IPS DF 19.7 (cell line): ENCODE results near the gene BCCIP.

ENCODE experiments used
- DNase-seq: peaks from one replicate; pipeline ENCODE4 v3.0.0-alpha.2; 2013; ENCODE audit warnings: low read depth, low spot score

The BCCIP gene

DNA sequence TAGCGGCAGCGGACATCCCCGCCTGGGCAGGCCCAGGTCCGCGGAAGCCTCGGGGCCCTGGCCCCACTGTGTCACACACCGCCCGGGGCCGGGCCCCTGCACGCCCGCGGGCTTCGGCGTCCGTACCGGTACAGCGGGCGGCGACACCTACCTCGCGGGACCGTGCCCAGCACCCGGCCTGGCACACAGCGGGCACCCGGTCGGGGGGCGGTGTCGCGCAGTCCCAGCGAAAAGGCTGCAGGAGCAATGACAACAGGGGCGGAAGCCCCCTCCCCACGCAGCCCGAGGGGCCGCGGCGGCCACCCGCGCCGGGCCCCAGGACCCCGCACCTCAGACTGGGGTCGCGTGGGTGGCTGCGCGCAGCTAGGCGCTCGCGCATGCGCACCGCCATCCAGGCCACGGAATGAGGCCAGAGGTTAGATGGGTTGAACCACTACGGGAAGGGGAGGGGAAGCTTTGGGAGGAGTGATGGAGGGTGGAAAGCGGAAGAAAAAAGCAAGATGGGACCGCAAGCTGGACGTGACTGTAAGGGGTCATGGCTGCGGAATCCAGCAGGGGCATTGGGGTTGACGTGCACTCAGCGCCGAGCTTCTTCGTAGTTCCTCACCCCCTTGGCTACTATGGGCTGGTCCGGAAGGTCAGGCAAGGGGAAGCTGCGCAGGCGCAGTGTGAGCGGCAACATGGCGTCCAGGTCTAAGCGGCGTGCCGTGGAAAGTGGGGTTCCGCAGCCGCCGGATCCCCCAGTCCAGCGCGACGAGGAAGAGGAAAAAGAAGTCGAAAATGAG, at the start of gene BCCIP, which contains the start of gene UROS:
BCCIP (plus strand) TSS at position 669 of the 785 bp plus-strand sequence; CDS start at position 681, 12 bp downstream.
UROS (minus strand) TSS at position 381 of the 785 bp plus-strand sequence. CDS start 6,759 bp downstream, outside the sequence.
- peak; percentile 54 for DNase-seq

DNA sequence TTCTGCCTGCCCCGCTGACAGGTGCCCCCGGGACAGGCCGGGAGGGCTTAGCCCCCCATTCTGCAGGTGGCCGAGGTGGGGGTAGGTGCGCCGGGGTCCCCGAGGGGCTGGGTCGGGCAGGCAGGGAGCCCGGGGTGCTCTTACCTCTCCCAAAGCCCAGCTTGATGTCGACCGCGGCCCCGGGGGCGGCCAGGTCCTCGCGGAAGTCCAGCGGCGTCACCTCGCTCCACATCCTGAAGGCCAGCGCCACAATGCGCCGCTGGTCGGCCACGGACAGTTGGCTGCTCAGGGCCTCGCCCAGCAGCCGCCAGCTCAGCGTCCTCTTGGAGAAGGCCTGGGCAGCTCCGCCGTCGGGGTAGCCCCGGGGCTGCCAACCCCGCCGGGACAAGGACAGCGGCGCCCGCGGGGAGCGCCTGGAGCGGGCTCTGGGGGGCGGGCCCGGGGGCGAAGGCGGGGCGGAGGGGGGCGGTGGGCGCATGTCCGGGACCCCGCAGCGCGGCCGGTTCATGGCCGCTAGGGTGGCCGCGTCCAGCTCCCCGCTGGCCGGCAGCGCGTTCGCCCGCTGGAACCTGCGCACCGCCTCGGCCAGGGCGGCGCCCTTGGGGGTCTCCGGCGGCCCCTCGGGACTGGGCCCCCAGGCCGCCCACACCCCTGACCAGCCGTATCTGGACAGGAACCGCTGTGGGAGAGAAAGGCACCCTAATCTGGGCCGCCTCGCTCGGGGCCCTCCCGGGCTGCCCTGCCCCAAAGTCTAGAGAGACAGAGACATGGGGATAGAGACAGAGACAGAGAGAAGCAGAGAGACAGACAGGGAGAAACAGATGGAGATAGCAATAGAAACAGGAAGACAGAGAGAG, 49.4 kb upstream of the BCCIP start:
- no peak for DNase-seq

DNA sequence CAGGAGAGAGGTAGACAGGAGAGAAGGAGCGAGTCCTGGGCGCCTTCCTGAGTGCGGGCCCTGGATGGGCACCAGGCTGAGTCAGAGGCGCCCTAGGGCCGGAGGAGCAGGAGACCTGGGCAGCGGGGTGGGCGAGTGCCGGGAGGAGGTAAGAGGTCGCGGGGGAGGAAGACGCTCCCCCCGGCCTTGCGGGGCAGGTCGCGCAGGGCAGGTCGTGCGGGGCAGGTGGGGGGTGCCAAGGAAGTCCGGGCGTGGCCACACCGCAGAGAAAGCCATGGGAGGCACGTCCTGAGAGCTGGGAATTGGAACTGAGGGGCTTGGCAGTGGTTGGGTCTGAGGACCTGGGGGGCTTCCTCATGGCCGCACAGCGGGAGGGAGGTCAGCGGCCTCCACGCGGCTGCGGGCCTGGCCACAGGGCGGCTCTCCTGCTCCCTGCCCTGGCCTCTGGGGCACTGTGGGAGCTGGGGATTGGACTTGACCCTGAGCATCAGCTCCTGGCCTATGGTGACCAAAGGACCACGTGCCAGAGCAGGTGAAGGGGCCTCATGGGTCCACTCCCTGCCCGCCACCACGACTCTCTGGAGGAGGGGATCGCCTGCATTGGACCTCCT, 48.7 kb upstream of the BCCIP start:
- DNase-seq: no peak

DNA sequence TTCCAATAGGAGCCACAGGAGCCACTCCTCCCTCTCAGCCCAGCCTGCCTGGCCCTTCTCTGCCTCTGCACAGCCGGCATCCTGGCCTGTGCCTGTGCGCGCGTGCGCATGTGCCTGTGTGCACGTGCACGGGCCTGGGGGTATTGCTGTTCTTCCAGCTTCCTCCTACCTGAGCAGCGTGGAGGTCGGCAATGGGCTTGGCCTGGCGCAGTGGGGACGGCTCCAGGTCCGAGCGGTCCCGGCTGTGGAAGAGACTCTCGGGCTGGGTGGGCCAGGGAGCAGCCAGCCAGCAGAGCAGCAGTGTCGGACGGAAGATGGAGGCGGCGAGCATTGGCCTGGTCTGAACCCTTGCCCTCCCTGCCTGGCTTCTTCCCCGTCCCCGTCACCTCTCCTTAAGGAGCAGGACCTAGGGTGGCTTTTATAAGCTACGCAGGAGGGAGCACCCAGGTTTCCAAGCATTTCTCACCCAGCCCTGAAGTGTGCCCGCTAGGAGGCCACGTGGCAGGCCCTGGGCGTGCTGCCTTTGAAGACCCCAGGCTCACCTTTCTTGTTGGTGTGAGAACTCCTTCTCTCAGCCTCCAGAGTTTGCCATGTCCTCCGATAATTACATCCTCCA, 47.7 kb upstream of the BCCIP start, which contains the start of gene MMP21:
MMP21 (minus strand) TSS at position 331 of the 616 bp plus-strand sequence; CDS start at position 331, 0 bp downstream.
- DNase-seq: no peak

DNA sequence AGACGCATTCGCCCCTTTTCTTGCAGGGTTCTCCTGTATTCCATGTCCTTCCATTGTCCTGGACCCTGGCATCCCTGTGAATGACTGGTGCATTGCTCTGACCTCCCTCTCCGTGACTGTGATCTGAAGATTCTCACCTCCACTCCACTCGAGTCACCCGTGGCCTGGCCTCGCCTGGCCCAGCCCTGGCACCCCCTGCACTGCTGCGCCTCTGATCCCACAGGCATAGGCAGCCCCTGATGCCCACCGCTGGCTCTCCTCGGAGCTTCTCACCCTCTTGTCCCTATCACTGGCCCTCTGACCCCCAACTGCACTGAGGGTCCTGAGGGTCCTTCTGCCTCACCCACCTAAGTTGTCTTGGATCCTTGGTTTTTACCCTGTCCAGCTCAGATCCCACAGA, 45.5 kb upstream of the BCCIP start:
- DNase-seq: no peak

DNA sequence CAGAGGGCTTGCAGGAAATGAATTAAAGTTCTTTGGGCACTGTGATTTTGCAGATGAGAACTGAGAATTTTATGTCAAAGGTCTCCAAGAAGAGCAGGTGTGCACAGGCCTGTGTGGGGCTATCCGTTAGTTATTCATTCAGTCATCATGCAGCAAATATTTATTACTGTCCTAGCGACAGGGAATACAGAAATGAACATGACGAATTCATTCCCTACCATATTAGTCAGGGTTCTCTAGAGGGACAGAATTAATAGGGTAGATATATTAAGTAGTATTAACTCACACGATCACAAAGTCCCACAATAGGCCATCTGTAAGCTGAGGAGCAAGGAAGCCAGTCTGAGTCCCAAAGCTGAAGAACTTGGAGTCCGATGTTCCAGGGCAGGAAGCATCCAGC, 44.8 kb upstream of the BCCIP start:
- DNase-seq: no peak

DNA sequence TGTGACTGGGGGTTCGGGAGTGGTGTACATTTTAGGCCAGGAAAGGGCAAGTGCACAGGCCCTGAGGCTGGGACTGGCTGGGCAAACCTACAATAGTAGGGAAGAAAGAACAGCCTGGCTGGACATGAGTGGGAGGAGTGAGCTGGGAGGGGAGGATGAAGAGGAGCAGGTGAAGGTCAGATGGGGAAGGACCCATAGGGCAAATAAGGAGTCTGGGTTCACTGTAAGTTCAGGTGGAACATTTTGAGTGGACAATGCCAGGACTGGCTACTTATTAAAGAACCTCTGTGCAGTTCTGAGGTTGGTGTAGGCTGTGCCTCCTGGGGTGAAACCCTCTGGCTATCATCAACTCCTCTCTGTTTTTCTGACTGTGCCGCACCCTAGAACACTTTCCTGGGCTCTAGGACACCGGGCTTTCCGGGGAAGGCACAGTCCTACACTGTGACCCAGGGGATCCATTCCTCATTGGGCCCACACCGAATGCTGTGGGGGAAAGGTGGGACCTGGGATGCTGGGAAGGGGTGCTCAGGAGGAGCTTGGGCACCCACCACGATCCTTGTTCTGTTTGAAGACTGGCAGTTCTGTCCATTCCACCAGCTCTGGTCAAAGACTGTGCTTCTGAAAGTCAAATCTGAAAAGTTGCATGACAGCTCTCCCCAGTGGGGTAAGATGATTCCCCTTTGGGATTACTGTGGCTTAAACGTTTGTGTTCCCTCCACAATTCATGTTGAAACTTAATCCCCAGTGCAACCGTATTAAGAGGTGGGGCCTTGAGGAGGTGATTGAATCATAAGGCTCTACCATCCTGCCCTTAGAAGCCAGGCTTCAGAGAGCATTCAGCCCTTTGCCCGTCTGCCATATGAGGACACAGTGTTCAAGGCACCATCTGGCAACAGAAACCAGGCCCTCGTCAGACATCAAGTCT, 43.7 kb upstream of the BCCIP start:
- DNase-seq: no peak

DNA sequence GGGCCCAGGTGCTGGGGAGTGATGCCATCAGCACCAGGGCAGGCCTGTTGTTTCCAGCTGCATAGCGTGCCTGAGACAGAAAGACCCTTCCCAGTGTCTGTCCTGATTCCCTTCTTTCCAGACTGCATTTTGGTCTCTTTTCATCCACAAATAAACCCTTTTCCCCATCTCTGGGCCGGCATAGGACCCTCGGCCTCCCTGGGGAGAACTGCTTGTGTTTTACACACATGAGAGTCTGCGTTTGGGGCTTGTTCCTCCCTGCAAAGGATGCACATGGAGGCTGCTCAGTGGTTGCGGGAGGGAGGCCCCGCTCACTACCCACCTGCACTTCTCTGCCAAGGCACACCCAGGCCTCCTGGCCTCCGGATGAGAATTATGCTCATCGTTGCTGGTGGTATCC, 42.0 kb upstream of the BCCIP start:
- DNase-seq: no peak

DNA sequence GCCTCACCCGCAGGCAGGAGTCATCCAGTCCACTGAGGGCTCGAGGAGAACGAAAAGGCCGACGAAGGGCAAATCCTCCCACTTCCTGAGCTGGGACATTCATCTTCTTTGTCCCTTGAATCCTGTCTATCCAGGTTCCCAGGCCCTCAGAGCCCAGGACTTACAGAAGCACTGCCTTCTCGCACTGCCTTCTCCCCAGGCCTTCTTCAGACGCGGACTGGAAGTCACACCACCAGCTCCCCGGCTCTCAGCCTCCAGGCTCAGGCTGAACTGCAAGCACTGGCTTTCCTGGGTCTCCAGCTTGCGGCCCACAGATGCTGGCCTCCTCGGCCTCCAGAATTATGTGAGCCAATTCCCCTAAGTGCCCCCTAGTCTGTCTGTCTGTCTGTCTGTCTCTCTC, 41.3 kb upstream of the BCCIP start:
- DNase-seq: no peak

DNA sequence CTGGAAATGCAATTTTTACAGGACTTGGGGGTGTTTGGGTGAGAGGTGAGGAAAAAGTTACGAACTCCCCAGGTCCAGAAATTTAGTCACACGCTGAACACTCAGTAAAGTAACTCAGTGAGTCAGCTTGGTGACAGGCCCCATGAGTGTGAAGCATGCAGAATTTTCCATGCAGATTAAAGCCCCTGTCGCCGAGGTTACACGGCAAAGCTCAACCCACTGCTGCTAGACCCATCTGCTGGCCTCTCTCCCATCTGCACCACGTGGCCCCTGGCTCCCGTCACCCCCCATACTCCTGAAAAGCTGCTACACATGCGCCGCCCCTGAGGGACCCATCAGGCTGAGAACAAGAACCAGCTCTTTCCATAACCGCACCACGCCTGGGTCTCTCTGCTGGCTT, 40.7 kb upstream of the BCCIP start:
- DNase-seq: no peak

DNA sequence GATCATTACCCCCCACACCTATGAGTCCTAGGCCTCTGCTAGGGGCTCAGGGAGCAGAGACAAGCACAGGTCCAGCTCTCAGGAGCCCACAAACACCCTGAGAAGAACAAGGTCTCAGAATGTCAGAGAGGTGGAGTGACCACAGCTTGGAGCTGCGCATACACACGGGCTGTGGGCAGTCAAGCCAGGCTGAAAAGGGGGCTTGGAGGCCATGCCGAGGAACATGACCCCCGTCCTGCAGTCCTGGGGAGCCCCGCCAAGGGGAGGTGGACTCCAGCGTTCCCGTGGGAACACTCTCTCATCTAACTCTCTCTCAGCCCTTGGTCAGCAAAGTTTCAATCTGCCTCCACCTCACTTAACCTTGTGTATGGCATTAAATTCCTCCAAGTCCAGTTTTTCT, 39.9 kb upstream of the BCCIP start:
- no peak for DNase-seq

DNA sequence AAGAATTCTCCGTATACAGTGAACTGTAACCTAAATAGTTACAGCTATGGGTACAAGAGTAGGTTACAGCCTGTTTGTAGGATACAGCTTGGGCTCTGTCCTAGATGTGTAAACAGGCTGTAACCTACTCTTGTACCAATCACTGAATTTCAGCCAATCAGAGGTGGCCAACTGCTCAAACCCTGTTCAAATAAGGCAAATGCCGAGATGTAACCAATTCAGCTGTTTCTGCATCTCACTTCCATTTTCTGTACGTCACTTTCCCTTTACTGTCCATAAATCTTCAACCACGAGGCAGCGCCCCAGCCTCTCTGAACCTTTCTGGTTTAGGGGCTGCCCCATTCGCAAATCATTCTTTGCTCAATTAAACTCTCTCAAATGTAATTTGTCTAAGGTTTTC, 39.4 kb upstream of the BCCIP start:
- DNase-seq: no peak

DNA sequence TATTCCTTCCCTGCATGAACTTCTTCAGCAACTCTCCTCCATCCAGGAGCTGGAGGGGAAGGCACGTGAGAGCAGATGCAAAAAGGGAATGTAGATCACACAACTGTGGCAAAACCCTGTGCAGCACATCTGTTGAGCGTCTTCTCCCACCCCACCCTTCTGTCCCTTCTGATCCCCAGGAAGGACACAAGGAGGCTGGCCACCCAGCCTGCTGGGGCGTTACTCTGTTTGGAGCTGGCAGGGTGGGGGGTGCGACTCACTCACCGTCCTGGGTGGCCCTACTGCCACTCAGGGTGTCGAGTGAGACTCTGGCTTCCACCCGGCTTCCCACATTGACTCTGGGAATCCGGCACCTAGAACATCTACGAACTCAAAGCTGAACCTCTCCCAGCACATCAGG, 37.6 kb upstream of the BCCIP start:
- no peak for DNase-seq

DNA sequence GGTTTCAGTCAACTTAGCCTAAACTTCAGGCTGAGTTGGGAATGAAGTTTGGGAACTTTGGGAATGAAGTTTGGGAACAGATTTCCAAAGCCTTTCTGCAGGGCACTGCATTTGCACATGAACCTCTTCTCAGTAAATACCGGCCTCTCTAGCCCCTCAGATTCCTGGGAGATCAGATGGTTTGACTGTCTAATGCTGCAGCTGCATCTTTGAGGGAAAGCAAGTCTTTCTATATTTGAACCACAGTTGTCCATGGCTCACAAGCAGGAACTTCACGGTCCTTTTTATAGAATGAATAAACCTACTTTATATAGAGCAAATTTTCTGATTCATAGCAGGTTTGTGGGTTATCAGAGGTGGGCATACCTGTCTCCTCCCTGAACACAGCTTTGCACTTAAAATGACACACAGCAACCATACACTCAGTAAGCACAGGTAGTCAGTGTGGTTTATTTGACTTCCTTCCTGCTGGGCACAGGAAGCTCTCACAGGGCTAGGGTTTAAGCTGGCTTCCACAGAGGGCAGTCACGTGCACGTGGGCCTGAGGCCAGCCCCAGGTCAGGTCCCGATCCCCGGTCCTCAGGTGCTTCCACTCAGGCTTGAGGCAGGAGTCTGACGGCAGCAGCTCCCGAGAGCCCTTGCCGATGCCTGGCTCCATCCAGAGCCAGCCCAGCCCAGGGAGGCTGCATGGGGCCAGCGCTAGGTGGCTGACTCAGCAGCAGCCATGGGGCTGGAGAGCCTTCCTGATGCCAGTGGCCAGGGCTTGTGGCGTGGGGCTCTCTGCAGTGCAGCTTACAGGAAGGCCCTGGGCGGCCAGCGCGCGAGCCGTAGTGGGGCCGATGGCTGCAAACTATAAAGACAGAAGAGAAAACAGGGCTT, 35.0 kb upstream of the BCCIP start:
- no peak for DNase-seq

DNA sequence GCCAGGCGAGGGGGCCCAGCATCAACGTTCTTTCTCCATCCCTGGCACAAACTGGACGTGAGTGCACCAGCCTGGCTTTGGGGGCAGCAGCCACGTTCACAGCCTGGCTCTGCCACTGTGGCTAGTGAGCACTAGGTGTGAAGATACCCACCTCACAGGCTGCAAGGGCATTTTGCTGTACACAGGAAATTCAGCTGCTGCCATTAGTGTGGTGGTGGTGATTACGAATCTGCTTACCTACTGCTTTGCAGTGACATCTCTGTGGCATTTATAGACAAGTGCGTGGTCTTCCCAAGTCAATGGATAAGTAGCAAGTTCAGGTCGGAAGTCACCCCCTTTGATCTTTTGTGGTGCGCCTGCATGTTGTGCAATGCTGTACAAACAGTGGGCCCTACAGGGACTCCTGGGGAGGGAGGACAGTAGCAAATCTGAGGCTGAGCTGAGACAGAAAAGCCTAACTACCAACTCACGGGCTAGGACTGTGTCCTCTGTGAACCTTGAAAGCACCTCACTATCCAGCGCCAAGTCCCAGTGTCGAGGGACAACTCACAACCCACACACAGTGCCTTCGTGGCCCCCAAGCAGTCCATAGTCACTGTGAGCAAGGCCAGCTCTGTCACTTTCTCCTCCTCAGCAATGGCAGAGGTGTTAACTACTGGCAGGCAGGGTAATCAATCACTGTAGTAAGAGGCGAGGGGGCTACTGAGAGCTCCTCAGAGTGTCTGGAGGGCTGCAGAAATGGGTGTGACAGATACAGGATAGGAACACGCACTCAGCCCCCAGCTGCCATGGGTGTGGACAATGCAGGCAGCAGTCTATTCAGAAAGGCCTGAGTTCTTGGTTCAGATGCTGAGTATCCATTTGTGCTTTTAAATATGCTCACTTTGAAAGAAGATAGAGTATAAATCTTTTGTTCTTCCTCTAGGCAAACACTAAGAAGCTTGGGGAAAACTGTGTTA, 30.7 kb upstream of the BCCIP start:
- no peak for DNase-seq

DNA sequence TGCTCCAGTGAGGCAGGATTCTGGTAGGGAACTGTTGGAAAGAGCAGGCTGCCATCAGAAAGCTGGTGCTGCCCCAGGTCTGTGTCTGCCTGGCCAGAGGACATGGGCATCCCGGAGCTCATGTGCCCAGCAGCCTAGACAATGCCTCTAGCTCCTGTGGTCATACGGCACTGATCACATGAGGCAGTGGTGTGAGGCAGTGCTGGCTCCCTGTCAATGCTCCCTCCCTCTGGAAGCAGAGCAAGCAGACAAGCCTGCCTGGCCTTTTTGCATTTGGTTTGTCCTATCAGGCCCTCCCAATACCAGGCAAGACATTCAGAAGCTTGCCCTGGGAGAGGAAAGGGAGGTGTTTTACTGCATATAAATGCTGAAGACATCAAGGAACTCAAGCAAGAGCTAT, 28.2 kb upstream of the BCCIP start:
- no peak for DNase-seq

DNA sequence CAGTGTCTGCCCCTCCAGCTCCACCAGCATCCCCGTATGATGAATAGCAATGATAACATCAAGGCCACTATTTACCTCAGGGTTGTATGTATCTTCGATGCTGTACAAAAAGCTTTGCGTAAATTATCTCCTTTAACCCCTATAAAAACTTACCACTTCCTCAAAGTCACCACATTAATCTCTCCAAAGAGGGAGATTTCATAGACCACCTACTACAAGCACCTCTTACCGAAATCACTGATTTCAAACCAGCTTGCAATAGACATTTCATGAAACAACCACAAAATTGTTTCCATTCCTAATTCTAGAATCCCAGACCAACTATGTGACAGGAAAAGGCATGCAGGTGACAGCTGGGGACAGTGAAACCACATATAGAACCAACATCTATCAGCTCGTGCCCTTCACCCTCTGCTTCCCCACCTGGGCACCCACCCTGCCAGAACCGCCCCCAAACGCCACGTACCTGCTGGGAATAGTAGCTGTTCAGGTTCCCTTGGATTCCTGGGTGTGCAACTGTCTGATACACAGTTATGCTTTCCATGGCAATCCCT, 27.6 kb upstream of the BCCIP start:
- DNase-seq: no peak

DNA sequence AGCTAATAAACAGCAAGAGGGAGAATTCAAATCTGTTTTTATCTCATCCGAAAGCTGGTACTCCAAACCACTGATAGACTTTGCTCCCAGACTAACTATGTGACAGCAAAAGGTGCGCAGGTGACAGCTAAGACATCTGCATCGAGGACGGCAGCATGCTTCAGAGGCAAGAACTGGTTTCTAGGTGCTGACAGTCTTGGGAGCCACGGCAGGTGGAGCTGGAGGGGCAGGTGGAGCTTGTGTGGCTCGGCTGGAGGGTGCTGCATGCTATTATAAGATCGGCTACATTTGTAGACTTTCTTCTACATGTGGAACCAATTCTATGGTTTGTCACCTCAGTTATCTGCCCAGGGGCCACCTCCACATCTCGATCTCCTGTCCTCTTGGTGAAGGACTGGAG, 25.9 kb upstream of the BCCIP start:
- no peak for DNase-seq
